HG02610 (cell line): ENCODE measurements around the gene RNF41.

Source experiments
- ATAC-seq: cut with Tn5 transposase; IDR thresholded peaks from one replicate; pipeline ENCODE4 v1.9.1; 2021; ENCODE audit warnings: mild to moderate bottlenecking, moderate library complexity; ENCODE audit not compliant: unreplicated experiment

Gene RNF41

DNA sequence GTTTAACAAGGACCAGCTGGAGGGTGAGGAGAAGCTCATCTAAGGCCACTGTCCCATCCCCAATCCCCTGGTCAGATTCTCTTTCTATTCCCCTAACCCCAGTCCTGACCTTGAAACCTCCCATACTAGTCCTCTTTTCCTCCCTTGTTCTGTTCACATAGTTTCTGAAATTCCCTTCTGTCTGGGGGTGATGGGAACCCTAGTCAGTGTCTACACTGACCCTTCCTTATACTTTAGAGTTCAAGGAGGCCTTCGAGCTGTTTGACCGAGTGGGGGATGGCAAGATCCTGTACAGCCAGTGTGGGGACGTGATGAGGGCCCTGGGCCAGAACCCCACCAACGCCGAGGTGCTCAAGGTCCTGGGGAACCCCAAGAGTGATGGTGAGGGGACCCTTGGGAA lies 66.9 kb downstream of the RNF41 start:
- no peak for ATAC-seq

- no peak for ATAC-seq
Observed at GRCh38 chr12:56154246-56154771, 67.4 kb downstream of the RNF41 start.

- ATAC-seq = no peak
Observed at GRCh38 chr12:56153678-56154065, 68.0 kb downstream of the RNF41 start.

DNA sequence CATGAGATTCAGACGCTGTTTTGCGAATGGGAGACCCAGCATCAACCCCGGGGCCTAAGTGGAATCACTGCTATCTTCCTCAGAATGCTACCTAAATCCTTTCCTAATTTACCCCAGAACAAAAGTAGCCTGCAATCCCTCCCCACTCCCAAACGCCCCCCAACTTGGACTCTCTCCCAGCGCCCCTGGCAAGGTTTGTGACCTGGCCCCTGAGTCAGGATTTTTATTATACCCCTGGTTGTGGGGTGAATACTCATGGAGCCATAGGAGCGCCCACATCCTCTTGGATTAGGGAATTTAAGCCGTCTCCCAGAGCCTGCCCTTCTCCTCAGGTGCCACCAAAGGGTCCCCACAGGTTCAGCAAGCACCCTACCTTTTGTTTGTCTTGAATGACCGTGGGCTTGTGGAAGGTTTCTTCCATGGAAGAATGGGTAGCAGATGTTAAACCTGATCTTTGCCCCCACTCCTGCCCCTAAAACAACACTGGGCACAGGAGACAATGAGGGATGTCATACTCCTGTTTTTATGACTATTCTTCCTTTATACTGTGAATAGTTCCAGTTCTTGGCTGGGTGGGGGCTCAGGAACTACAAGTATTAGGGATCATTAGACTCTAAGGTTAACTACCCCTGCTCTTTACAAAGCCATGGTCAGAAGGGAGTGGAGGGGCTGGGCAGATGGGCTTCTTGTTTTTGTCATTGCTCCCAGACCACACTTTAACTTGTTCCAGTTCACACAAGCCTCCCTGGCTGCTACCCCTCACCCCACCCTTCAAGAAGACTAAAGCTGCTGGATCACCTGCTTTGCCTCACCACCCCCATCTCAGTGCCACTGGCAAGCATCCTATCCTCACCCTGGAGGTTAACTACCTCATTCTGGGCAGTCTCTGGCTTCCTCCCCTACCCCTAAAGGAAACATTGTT lies 68.7 kb downstream of the RNF41 start:
- no peak for ATAC-seq
